Nephron (organoid): ENCODE measurements around the gene TLCD5.

Experiments used
- H3K27ac Mint-ChIP-seq, 3 experiments: 2 replicates each; pipeline ENCODE4 v1.8.0; 2020; ENCODE audit warnings: mixed read lengths in 3 of 3, mild to moderate bottlenecking in 2 of 3, moderate library complexity in 1 of 3
- H3K27me3 Mint-ChIP-seq: 2 replicates; pipeline ENCODE4 v1.8.0; 2021; ENCODE audit warnings: low read depth, mild to moderate bottlenecking, moderate library complexity, mixed read lengths
- H3K36me3 Mint-ChIP-seq: 2 replicates; pipeline ENCODE4 v1.8.0; 2020; ENCODE audit warnings: low read depth, mixed read lengths
- H3K4me1 Mint-ChIP-seq: 2 replicates; pipeline ENCODE4 v1.8.0; 2020; ENCODE audit warnings: mixed read lengths
- H3K4me3 Mint-ChIP-seq, 3 experiments: 2 replicates each; pipeline ENCODE4 v1.8.0; 2020; ENCODE audit warnings: mild to moderate bottlenecking in 3 of 3, mixed read lengths in 3 of 3, moderate library complexity in 2 of 3
- H3K9me3 Mint-ChIP-seq: 2 replicates; pipeline ENCODE4 v1.8.0; 2020; ENCODE audit warnings: mixed read lengths
- TF ChIP-seq, protein P1 (sequence below), 3 experiments: fragments of 200-600 bp; sonication (generic); IDR thresholded peaks; one replicate each; pipeline ENCODE4 v1.5.0; 2021; ENCODE audit warnings: antibody characterized with exemption in 3 of 3; ENCODE audit not compliant: unreplicated experiment in 3 of 3

Gene TLCD5

DNA sequence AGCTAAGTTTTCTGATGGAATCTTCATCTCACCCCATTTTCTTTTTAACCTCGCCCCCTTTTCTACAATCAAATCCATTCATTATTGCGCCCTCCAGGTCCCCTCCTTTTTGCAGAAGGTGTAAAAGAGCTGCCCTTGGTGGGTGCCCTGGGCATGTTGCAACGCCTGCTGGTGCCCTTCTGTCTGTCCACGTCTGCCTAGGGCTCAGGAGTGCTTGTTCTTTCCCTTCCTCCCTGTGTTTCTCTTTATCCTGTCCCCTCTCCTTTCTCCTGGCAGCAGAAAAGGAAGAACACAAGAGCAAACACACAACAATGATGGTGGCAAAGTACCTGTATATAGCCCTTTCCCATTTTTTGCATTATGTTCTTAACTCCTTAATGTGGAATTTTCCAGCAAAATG is 6.2 kb upstream of the TLCD5 start:
- Mint-ChIP-seq H3K4me3 (no peak overlapping the region), H3K36me3 (no peaks in the 10 kb centered on the region), H3K27ac (no peak overlapping the region), H3K27me3 (no peaks in the 10 kb centered on the region), H3K9me3 (no peaks in the 10 kb centered on the region), H3K4me1 (peaks cover 17% of the 10 kb centered on the region)
- TF ChIP-seq, protein P1, sequence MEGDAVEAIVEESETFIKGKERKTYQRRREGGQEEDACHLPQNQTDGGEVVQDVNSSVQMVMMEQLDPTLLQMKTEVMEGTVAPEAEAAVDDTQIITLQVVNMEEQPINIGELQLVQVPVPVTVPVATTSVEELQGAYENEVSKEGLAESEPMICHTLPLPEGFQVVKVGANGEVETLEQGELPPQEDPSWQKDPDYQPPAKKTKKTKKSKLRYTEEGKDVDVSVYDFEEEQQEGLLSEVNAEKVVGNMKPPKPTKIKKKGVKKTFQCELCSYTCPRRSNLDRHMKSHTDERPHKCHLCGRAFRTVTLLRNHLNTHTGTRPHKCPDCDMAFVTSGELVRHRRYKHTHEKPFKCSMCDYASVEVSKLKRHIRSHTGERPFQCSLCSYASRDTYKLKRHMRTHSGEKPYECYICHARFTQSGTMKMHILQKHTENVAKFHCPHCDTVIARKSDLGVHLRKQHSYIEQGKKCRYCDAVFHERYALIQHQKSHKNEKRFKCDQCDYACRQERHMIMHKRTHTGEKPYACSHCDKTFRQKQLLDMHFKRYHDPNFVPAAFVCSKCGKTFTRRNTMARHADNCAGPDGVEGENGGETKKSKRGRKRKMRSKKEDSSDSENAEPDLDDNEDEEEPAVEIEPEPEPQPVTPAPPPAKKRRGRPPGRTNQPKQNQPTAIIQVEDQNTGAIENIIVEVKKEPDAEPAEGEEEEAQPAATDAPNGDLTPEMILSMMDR (IDR thresholded peaks at IDR 0.05; ENCODE audit: unreplicated experiment in 3 of 3) = no peak

- H3K27me3 Mint-ChIP-seq = no peaks in the 10 kb centered on the region
- peaks cover 52% of the 10 kb centered on the region for H3K4me1 Mint-ChIP-seq
- no peaks in the 10 kb centered on the region for H3K9me3 Mint-ChIP-seq
- TF ChIP-seq, protein P1 (IDR thresholded peaks at IDR 0.05; ENCODE audit: unreplicated experiment in 3 of 3) = no peak
- peak overlapping the region; percentile 79 to 95 (median 86) for H3K4me3 Mint-ChIP-seq
- peak overlapping the region; percentile 62 to 83 (median 76) for H3K27ac Mint-ChIP-seq
- H3K36me3 Mint-ChIP-seq = peaks cover 17% of the 10 kb centered on the region
Observed at GRCh38 chr11:120326228-120326627, 1.1 kb downstream of the TLCD5 start.

DNA sequence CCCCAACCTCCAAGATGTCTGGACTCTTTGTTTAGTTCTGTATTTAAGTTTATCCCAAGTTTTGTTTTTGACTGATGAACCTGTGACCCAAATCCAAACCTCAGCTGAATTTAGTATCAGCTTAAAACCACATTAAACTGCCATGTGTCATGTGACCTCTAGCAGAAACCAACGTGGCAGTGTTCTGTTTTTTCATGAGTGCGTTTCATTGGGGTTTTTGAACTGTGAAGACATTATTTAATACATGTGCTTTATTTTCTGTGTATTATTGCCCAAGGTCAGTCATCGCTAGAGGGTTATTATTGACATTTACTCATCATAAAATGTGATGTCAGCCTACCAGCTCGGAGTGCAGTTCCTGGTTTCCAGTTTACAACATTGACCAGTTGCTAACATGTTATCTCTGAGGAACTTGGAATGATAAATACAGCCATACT is 1.8 kb downstream of the TLCD5 start:
- Mint-ChIP-seq H3K27me3 (no peaks in the 10 kb centered on the region), H3K27ac (peak overlapping the region; percentile 18 to 76 (median 62)), H3K36me3 (peaks cover 21% of the 10 kb centered on the region), H3K9me3 (no peaks in the 10 kb centered on the region), H3K4me3 (peak overlapping the region; percentile 79 to 95 (median 86)), H3K4me1 (peaks cover 58% of the 10 kb centered on the region)
- TF ChIP-seq, protein P1 (IDR thresholded peaks at IDR 0.05; ENCODE audit: unreplicated experiment in 3 of 3) = no peak

DNA sequence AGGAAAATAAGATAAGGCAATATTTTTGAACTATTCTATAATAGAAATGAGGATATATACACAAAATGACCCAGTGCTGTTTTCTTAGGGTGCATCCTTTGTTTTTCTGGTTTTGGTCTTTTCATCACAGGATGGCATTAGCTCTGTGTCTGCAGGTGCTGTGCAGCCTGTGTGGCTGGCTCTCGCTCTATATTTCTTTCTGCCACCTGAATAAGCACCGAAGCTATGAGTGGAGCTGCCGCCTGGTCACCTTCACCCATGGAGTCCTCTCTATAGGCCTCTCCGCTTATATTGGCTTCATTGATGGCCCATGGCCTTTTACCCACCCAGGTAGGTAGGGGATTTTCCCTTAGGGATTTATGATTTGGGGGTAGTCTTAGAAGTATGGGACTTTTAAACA is 2.2 kb downstream of the TLCD5 start:
- peak overlapping the region in 1 of 3 experiments; percentile 76 for H3K27ac Mint-ChIP-seq
- peaks cover 21% of the 10 kb centered on the region for H3K36me3 Mint-ChIP-seq
- H3K4me3 Mint-ChIP-seq = peak overlapping the region; percentile 42 to 95 (median 86)
- peaks cover 61% of the 10 kb centered on the region for H3K4me1 Mint-ChIP-seq
- no peaks in the 10 kb centered on the region for H3K27me3 Mint-ChIP-seq
- H3K9me3 Mint-ChIP-seq = no peaks in the 10 kb centered on the region
- TF ChIP-seq, protein P1 (IDR thresholded peaks at IDR 0.05; ENCODE audit: unreplicated experiment in 3 of 3) = no peak

DNA sequence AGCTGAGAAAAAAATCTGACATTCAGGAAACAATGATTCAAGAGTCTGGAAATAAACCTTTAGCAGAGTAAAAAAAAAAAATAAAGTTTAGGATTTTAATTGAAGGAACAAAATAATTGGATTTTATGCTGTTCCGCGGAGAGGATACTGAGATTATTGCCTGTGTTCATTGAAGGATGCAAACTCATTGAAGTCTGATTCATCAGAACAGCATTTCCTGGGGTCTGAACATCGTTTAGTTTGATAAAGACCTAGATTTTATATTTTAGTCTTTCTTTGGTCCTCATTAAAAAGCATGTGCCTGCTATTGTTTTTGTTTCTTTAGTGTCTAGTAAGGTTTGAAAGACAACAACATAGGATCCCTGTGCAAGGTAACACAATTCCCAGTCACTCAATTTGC is 4.5 kb downstream of the TLCD5 start:
- H3K9me3 Mint-ChIP-seq = no peaks in the 10 kb centered on the region
- peaks cover 21% of the 10 kb centered on the region for H3K36me3 Mint-ChIP-seq
- no peak overlapping the region for H3K27ac Mint-ChIP-seq
- TF ChIP-seq, protein P1 (IDR thresholded peaks at IDR 0.05; ENCODE audit: unreplicated experiment in 3 of 3) = no peak
- H3K4me3 Mint-ChIP-seq = no peak overlapping the region
- H3K4me1 Mint-ChIP-seq = peaks cover 70% of the 10 kb centered on the region
- H3K27me3 Mint-ChIP-seq = no peaks in the 10 kb centered on the region

GRCh38 chr11:120330045-120330444 is 4.9 kb downstream of the TLCD5 start:
- Mint-ChIP-seq H3K4me1 (peaks cover 67% of the 10 kb centered on the region), H3K27ac (peak overlapping the region in 1 of 3 experiments; percentile 34), H3K27me3 (no peaks in the 10 kb centered on the region), H3K36me3 (peaks cover 21% of the 10 kb centered on the region), H3K9me3 (no peaks in the 10 kb centered on the region), H3K4me3 (no peak overlapping the region)
- TF ChIP-seq, protein P1 (IDR thresholded peaks at IDR 0.05; ENCODE audit: unreplicated experiment in 3 of 3) = no peak
